H1 (cell line): ENCODE measurements around the gene ALPI. TPM values are rescaled to one million over a fixed set of nuclear protein-coding genes. Genes with fewer than 3 reads are reported as not detected.

Source experiments
- CTCF ChIA-PET: fragments of 300-600 bp; sonication (Branson Sonifier 250); formaldehyde crosslinking; loops from one replicate; lab custom pipeline; 2021; ENCODE audit not compliant: partially characterized antibody; lab: Charles Lee
- POLR2A ChIA-PET: fragments of 300-600 bp; sonication (Branson Sonifier 250); formaldehyde crosslinking; loops from one replicate; lab custom pipeline; 2021; ENCODE audit warnings: inconsistent platforms; ENCODE audit not compliant: partially characterized antibody; lab: Charles Lee
- DNase-seq, 2 experiments: peaks; one replicate each; pipeline versions ENCODE4 v3.0.0 to v3.0.0-alpha.2; 2010 to 2022; ENCODE audit warnings: low spot score in 2 of 2, low read depth in 1 of 2, mixed read lengths in 1 of 2
- FAIRE-seq: peaks from 2 replicates; lab custom pipeline; 2011; peaks lifted over from hg19 to GRCh38; lab: Jason Lieb, UNC
- H2AFZ ChIP-seq: 2 replicates; pipeline ENCODE4 v1.8.1; 2012; ENCODE audit warnings: low read length, inconsistent platforms
- H2AK5ac ChIP-seq: 2 replicates; pipeline ENCODE4 v1.6.1; 2013; ENCODE audit warnings: low read depth, low read length
- H2BK120ac ChIP-seq: replicated peaks from 2 replicates; pipeline ENCODE3; 2013; ENCODE audit warnings: low read depth, low read length, inconsistent platforms
- H2BK12ac ChIP-seq: 2 replicates; pipeline ENCODE4 v1.6.1; 2013; ENCODE audit warnings: low read depth, low read length
- H2BK15ac ChIP-seq: 2 replicates; pipeline ENCODE4 v1.6.1; 2013; ENCODE audit warnings: low read length
- H2BK20ac ChIP-seq: 2 replicates; pipeline ENCODE4 v1.6.1; 2013; ENCODE audit warnings: low read length
- H2BK5ac ChIP-seq: 2 replicates; pipeline ENCODE4 v1.6.1; 2013; ENCODE audit warnings: low read depth, low read length
- H3K14ac ChIP-seq: 2 replicates; pipeline ENCODE4 v1.6.1; 2013; ENCODE audit warnings: inconsistent platforms; ENCODE audit not compliant: insufficient read length
- H3K18ac ChIP-seq: 2 replicates; pipeline ENCODE4 v1.6.1; 2013; ENCODE audit warnings: low read length; ENCODE audit errors: extremely low read depth
- H3K23ac ChIP-seq: 2 replicates; pipeline ENCODE4 v1.6.1; 2013; ENCODE audit warnings: inconsistent platforms; ENCODE audit not compliant: insufficient read length
- H3K23me2 ChIP-seq: 2 replicates; pipeline ENCODE4 v1.6.1; 2013; ENCODE audit warnings: low read depth, low read length
- H3K27ac ChIP-seq: 2 replicates; pipeline ENCODE4 v1.6.1; 2011; ENCODE audit warnings: low read depth, low read length, inconsistent platforms
- H3K27me3 ChIP-seq, 4 experiments: replicated peaks in 1 of 4; 1 replicate in 1 of 4; 2 replicates in 3 of 4; pipeline versions ENCODE4 v1.6.1 to v1.8.1; 2011 to 2013; ENCODE audit warnings: low read length in 3 of 4, mild to moderate bottlenecking in 3 of 4, inconsistent platforms in 2 of 4, mixed read lengths in 2 of 4, moderate library complexity in 1 of 4; ENCODE audit not compliant: control insufficient read depth in 3 of 4, insufficient read depth in 3 of 4; ENCODE audit errors: extremely low read depth in 1 of 4
- H3K36me3 ChIP-seq, 4 experiments: 2 replicates each; pipeline versions ENCODE4 v1.6.1 to v1.8.1; 2011 to 2013; ENCODE audit warnings: mild to moderate bottlenecking in 4 of 4, low read length in 3 of 4, moderate library complexity in 2 of 4, control low read depth in 1 of 4, inconsistent platforms in 1 of 4; ENCODE audit not compliant: insufficient read depth in 4 of 4, control insufficient read depth in 2 of 4
- H3K4ac ChIP-seq: replicated peaks from 2 replicates; pipeline ENCODE3; 2013; ENCODE audit warnings: low read length, low read depth, mixed read lengths, inconsistent platforms; ENCODE audit not compliant: insufficient read length
- H3K4me1 ChIP-seq, 4 experiments: replicated peaks in 1 of 4; 1 replicate in 1 of 4; 2 replicates in 3 of 4; pipeline versions ENCODE4 v1.6.1 to v1.8.1; 2011 to 2013; ENCODE audit warnings: low read length in 3 of 4, inconsistent platforms in 2 of 4, mixed read lengths in 1 of 4; ENCODE audit not compliant: insufficient read depth in 4 of 4, control insufficient read depth in 3 of 4
- H3K4me2 ChIP-seq, 2 experiments: 2 replicates each; pipeline versions ENCODE4 v1.6.1 to v1.8.1; 2011 to 2013; ENCODE audit warnings: low read depth in 2 of 2, low read length in 2 of 2, control low read depth in 1 of 2, inconsistent platforms in 1 of 2, mild to moderate bottlenecking in 1 of 2; ENCODE audit not compliant: insufficient read depth in 1 of 2
- H3K4me3 ChIP-seq, 4 experiments: fragments of 200-600, 300-600 bp in 1 of 4; sonication (generic), shearing (Covaris generic), sonication (Bioruptor Twin) in 1 of 4; 2 replicates each; pipeline versions ENCODE4 v1.5.1 to v1.8.1; 2011 to 2016; ENCODE audit warnings: low read length in 4 of 4, low read depth in 3 of 4, control low read depth in 2 of 4, inconsistent platforms in 2 of 4, mild to moderate bottlenecking in 2 of 4, mixed read lengths in 1 of 4, moderate library complexity in 1 of 4; ENCODE audit not compliant: insufficient read depth in 2 of 4; ENCODE audit errors: extremely low read depth in 1 of 4
- H3K56ac ChIP-seq: replicated peaks from 2 replicates; pipeline ENCODE3; 2013; ENCODE audit warnings: low read depth, mild to moderate bottlenecking, mixed read lengths, low read length, inconsistent platforms; ENCODE audit not compliant: insufficient read length
- H3K79me1 ChIP-seq: 2 replicates; pipeline ENCODE4 v1.6.1; 2013; ENCODE audit warnings: low read depth, low read length, control low read depth
- H3K79me2 ChIP-seq, 2 experiments: 2 replicates each; pipeline versions ENCODE4 v1.6.1 to v1.8.1; 2012 to 2013; ENCODE audit warnings: low read length in 2 of 2, mild to moderate bottlenecking in 2 of 2, inconsistent platforms in 1 of 2; ENCODE audit not compliant: insufficient read depth in 2 of 2, control insufficient read depth in 1 of 2
- H3K9ac ChIP-seq, 4 experiments: replicated peaks in 1 of 4; 1 replicate in 1 of 4; 2 replicates in 3 of 4; pipeline versions ENCODE4 v1.6.1 to v1.8.1; 2011 to 2013; ENCODE audit warnings: low read depth in 3 of 4, low read length in 3 of 4, control low read depth in 2 of 4, mild to moderate bottlenecking in 2 of 4, moderate library complexity in 2 of 4, inconsistent platforms in 1 of 4; ENCODE audit errors: extremely low read depth in 1 of 4
- H3K9me3 ChIP-seq, 2 experiments: 2 replicates each; pipeline versions ENCODE4 v1.6.1 to v1.8.1; 2012 to 2013; ENCODE audit warnings: mild to moderate bottlenecking in 2 of 2, moderate library complexity in 2 of 2, control low read depth in 1 of 2, inconsistent platforms in 1 of 2, low read depth in 1 of 2, low read length in 1 of 2, mixed read lengths in 1 of 2; ENCODE audit not compliant: insufficient read depth in 2 of 2
- H4K20me1 ChIP-seq, 2 experiments: replicated peaks in 1 of 2; 2 replicates each; pipeline versions ENCODE3 to v1.8.1; 2011 to 2013; ENCODE audit warnings: inconsistent platforms in 2 of 2, low read length in 2 of 2, mild to moderate bottlenecking in 1 of 2; ENCODE audit not compliant: insufficient read depth in 2 of 2, control insufficient read depth in 1 of 2
- H4K5ac ChIP-seq: 2 replicates; pipeline ENCODE4 v1.6.1; 2013; ENCODE audit warnings: low read length, low read depth, mixed read lengths, inconsistent platforms; ENCODE audit not compliant: insufficient read length
- H4K8ac ChIP-seq: 2 replicates; pipeline ENCODE4 v1.8.0; 2013; ENCODE audit warnings: mild to moderate bottlenecking, moderate library complexity, low read length, inconsistent platforms; ENCODE audit not compliant: insufficient read depth; ENCODE audit errors: extremely low read depth
- H4K91ac ChIP-seq: replicated peaks from 2 replicates; pipeline ENCODE3; 2013; ENCODE audit warnings: low read length, mixed read lengths, inconsistent platforms; ENCODE audit not compliant: insufficient read length
- NANOG ChIP-seq: IDR thresholded peaks from 2 replicates; pipeline ENCODE4 v1.6.1; 2011; ENCODE audit warnings: low read length, low read depth, mild to moderate bottlenecking, inconsistent platforms; ENCODE audit not compliant: insufficient read depth, poor library complexity, severe bottlenecking
- SIX5 ChIP-seq: IDR thresholded peaks from 2 replicates; pipeline ENCODE4 v1.6.1; 2011; ENCODE audit warnings: mild to moderate bottlenecking, low read depth, low read length
- WGBS, 2 experiments: shearing (Covaris generic) in 1 of 2; methylation state at CpG; one replicate each; pipeline versions ENCODE4 v1.1.6 to v1.1.7; 2013 to 2015; ENCODE audit warnings: low lambda C conversion rate in 2 of 2, mixed read lengths in 2 of 2, inconsistent platforms in 1 of 2, low coverage in 1 of 2, missing lambda C conversion rate in 1 of 2; ENCODE audit not compliant: insufficient replicate concordance in 2 of 2, insufficient coverage in 1 of 2, insufficient read length in 1 of 2; ENCODE audit errors: extremely low coverage in 1 of 2, missing lambda C conversion rate in 1 of 2; 5-methylcytosine and 5-hydroxymethylcytosine counted together
- polyA plus RNA-seq, 7 experiments: library from polyadenylated mRNA; depleted of rRNA in 3 of 7; stranded (reverse) in 5 of 7; unstranded in 2 of 7; fragments of >200 nt in 5 of 7; fragments of 200-250 nt in 2 of 7; gene quantifications; 1 replicate in 5 of 7; 2 replicates in 1 of 7; 4 replicates in 1 of 7; pipeline versions ENCODE4 v1.2.1 to v1.2.3, GENCODE V29; 2011 to 2013; ENCODE audit warnings: missing spikeins in 2 of 7, mixed read lengths in 2 of 7
- total RNA-seq: library from RNA; stranded (reverse); fragmentation: NEBNext Ultra II Directional; extraction: Animal tissue kit (Norgen Biotek cat#: 25700); gene quantifications from 2 replicates; pipeline ENCODE4 v1.2.1, GENCODE V29; 2021
- TF ChIP-seq, protein P1 (sequence below): IDR thresholded peaks from 2 replicates; pipeline ENCODE4 v1.6.1; 2012; ENCODE audit warnings: inconsistent platforms

The ALPI gene
- total and polyA plus RNA-seq, 2 of the 8 experiments (the other 6 are each of a cell fraction or from before 2014, with no cell fraction given), result not detected

DNA sequence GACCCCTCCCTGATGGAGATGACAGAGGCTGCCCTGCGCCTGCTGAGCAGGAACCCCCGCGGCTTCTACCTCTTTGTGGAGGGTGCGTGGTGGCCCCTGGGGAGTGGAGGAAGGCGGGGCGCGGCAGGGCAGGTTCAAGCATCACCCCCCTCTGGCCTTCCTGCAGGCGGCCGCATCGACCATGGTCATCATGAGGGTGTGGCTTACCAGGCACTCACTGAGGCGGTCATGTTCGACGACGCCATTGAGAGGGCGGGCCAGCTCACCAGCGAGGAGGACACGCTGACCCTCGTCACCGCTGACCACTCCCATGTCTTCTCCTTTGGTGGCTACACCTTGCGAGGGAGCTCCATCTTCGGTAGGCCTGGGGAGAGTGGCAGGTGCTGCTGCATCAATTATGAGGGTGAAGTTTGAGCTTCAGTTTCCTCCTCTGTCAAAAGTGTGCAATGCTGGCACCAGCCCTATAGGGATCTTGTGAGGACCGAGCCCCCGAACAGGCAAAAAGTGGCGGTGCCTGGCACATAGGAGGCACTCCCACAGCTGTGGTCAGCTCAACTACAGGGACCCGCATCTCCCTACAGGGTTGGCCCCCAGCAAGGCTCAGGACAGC lies 2.2 kb downstream of the ALPI start:
- Histone ChIP-seq H4K91ac (no peak overlapping the region), H3K23me2 (no peaks in the 10 kb centered on the region; the same call in 1 of the 2 replicates), H2BK120ac (no peak overlapping the region), H3K4me1 (peaks cover 0 to 3% (median 0%) of the 10 kb centered on the region in 4 experiments; a peak in 1 of 7 replicates), H3K27me3 (no peaks in the 10 kb centered on the region), H3K56ac (no peak overlapping the region), H3K18ac (no peak overlapping the region), H2AK5ac (no peak overlapping the region), H2AFZ (no peak overlapping the region), H2BK20ac (no peak overlapping the region), H2BK5ac (no peak overlapping the region), H4K20me1 (no peaks in the 10 kb centered on the region), H4K8ac (no peak overlapping the region), H2BK15ac (no peak overlapping the region), H3K4me2 (no peak overlapping the region), H3K9me3 (no peaks in the 10 kb centered on the region), H3K79me2 (no peaks in the 10 kb centered on the region), H3K4me3 (no peak overlapping the region), H2BK12ac (no peak overlapping the region), H3K79me1 (no peaks in the 10 kb centered on the region), H3K36me3 (no peaks in the 10 kb centered on the region), H3K23ac (no peak overlapping the region), H4K5ac (no peak overlapping the region), H3K14ac (no peak overlapping the region), H3K27ac (no peak overlapping the region), H3K4ac (no peak overlapping the region), H3K9ac (no peak overlapping the region)
- DNase-seq (no peak), FAIRE-seq (no peak)
- no peak for TF ChIP-seq SIX5
- no peak for TF ChIP-seq NANOG
- TF ChIP-seq, protein P1, sequence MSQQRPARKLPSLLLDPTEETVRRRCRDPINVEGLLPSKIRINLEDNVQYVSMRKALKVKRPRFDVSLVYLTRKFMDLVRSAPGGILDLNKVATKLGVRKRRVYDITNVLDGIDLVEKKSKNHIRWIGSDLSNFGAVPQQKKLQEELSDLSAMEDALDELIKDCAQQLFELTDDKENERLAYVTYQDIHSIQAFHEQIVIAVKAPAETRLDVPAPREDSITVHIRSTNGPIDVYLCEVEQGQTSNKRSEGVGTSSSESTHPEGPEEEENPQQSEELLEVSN, result no peak
- ChIA-PET CTCF (interaction anchor here (1.1 to 1.8 kb wide), 5 partner anchors 11 to 64 kb away, joined by 3 to 9 read pairs (median 5); no protein-coding TSS in a partner anchor), POLR2A (no interaction called here)
- WGBS, 2 experiments, result 93% methylated on average over 20 of the region's 25 CpGs; no CpG with 5 or more reads in 1 of the 2 experiments
